Left kidney (tissue), 8 donors: ENCODE data around the gene SLC35B1. TPM values are rescaled to one million over a fixed set of nuclear protein-coding genes. Genes with fewer than 3 reads are reported as not detected.

ENCODE experiments used
- DNase-seq: peaks from one replicate; pipeline ENCODE4 v3.0.0-alpha.2; 2013
- long read RNA-seq, 8 donors: transcript quantifications; one replicate each; lab custom pipeline, GENCODE V29; 2026
- polyA plus RNA-seq: library from polyadenylated mRNA; unstranded; fragments of 120-200 nt; gene quantifications from one replicate; pipeline ENCODE4 v1.2.1, GENCODE V29; 2013; ENCODE audit not compliant: insufficient read length

The SLC35B1 gene
- 83.3 TPM for polyA plus RNA-seq
- long read RNA-seq, donor 1, transcript SLC35B1-212 (2 exons, 464 nt) = minor isoform, 5 of 51 reads
- long read RNA-seq, donor 1, transcript SLC35B1-220 (9 exons, 1,611 nt) = major isoform, 18 of 51 reads
- long read RNA-seq, donor 1, partial matches to known transcripts = 21 of 51 reads
- long read RNA-seq, donor 1, other reads (novel, unspliced or antisense) = 0 of 51 reads
- long read RNA-seq, donor 2, transcript SLC35B1-209 (9 exons, 1,320 nt) = minor isoform, 5 of 25 reads
- long read RNA-seq, donor 2, transcript SLC35B1-220 (9 exons, 1,611 nt) = major isoform, 9 of 25 reads
- long read RNA-seq, donor 2, partial matches to known transcripts = 11 of 25 reads
- long read RNA-seq, donor 2, other reads (novel, unspliced or antisense) = 0 of 25 reads
- long read RNA-seq, donor 3, transcript SLC35B1-220 (9 exons, 1,611 nt) = major isoform, 14 of 39 reads
- long read RNA-seq, donor 3, partial matches to known transcripts = 20 of 39 reads
- long read RNA-seq, donor 3, other reads (novel, unspliced or antisense) = 0 of 39 reads
- long read RNA-seq, donor 4, partial matches to known transcripts = 0 of 3 reads
- long read RNA-seq, donor 4, other reads (novel, unspliced or antisense) = 0 of 3 reads
- long read RNA-seq, donor 5, transcript SLC35B1-212 (2 exons, 464 nt) = minor isoform, 6 of 71 reads
- long read RNA-seq, donor 5, transcript SLC35B1-220 (9 exons, 1,611 nt) = major isoform, 22 of 71 reads
- long read RNA-seq, donor 5, transcript SLC35B1-209 (9 exons, 1,320 nt) = minor isoform, 10 of 71 reads
- long read RNA-seq, donor 5, partial matches to known transcripts = 29 of 71 reads
- long read RNA-seq, donor 5, other reads (novel, unspliced or antisense) = 0 of 71 reads
- long read RNA-seq, donor 6, transcript SLC35B1-212 (2 exons, 464 nt) = minor isoform, 5 of 58 reads
- long read RNA-seq, donor 6, transcript SLC35B1-209 (9 exons, 1,320 nt) = minor isoform, 5 of 58 reads
- long read RNA-seq, donor 6, transcript SLC35B1-220 (9 exons, 1,611 nt) = major isoform, 22 of 58 reads
- long read RNA-seq, donor 6, partial matches to known transcripts = 17 of 58 reads
- long read RNA-seq, donor 6, other reads (novel, unspliced or antisense) = 5 of 58 reads
- long read RNA-seq, donor 7, transcript SLC35B1-220 (9 exons, 1,611 nt) = major isoform, 17 of 63 reads
- long read RNA-seq, donor 7, transcript SLC35B1-209 (9 exons, 1,320 nt) = minor isoform, 15 of 63 reads
- long read RNA-seq, donor 7, partial matches to known transcripts = 26 of 63 reads
- long read RNA-seq, donor 7, other reads (novel, unspliced or antisense) = 0 of 63 reads
- long read RNA-seq, donor 8, partial matches to known transcripts = 0 of 6 reads
- long read RNA-seq, donor 8, other reads (novel, unspliced or antisense) = 0 of 6 reads

- peak; percentile 97 for DNase-seq
Observed at GRCh38 chr17:49707608-49708514, at the start of gene SLC35B1. Gene SLC35B1 (minus strand): TSS chr17:49707964. CDS start chr17:49707833, 131 bp downstream.

- no peak for DNase-seq
Observed at GRCh38 chr17:49757151-49757777, 49.5 kb upstream of the SLC35B1 start.

- no peak for DNase-seq
Observed at GRCh38 chr17:49756323-49757150, 48.8 kb upstream of the SLC35B1 start.

GRCh38 chr17:49755663-49756283, 48.0 kb upstream of the SLC35B1 start:
- DNase-seq = no peak

GRCh38 chr17:49753959-49754391, 46.2 kb upstream of the SLC35B1 start:
- DNase-seq = no peak

GRCh38 chr17:49752508-49752907, 44.7 kb upstream of the SLC35B1 start:
- no peak for DNase-seq

- no peak for DNase-seq
Observed at GRCh38 chr17:49749730-49750129, 42.0 kb upstream of the SLC35B1 start.

GRCh38 chr17:49748791-49749190, 41.0 kb upstream of the SLC35B1 start:
- no peak for DNase-seq

- DNase-seq = no peak
Observed at GRCh38 chr17:49748223-49748622, 40.5 kb upstream of the SLC35B1 start.

GRCh38 chr17:49747632-49748031, 39.9 kb upstream of the SLC35B1 start:
- no peak for DNase-seq

- DNase-seq = no peak
Observed at GRCh38 chr17:49746791-49747490, 39.2 kb upstream of the SLC35B1 start.

GRCh38 chr17:49745175-49746139, 37.7 kb upstream of the SLC35B1 start:
- DNase-seq = no peak

- DNase-seq = no peak
Observed at GRCh38 chr17:49742166-49742638, 34.4 kb upstream of the SLC35B1 start.

GRCh38 chr17:49741692-49742076, 33.9 kb upstream of the SLC35B1 start:
- no peak for DNase-seq

GRCh38 chr17:49741009-49741691, 33.4 kb upstream of the SLC35B1 start:
- no peak for DNase-seq

- DNase-seq = no peak
Observed at GRCh38 chr17:49739641-49740271, 32.0 kb upstream of the SLC35B1 start.
